CD4-positive, alpha-beta T cell (primary cell): Measurements from ENCODE around the gene KCNB1. TPM values are rescaled to one million over a fixed set of nuclear protein-coding genes. Genes with fewer than 3 reads are reported as not detected.

ENCODE experiments used
- ATAC-seq: fragments of 200-7000 bp; cut with Tn5 transposase; one replicate; pipeline ENCODE4 v1.10.0; 2022; ENCODE audit warnings: mild to moderate bottlenecking; ENCODE audit not compliant: poor library complexity
- CTCF ChIA-PET: fragments of 350-600 bp; sonication (Branson Sonifier 250); formaldehyde crosslinking; loops from one replicate; lab custom pipeline; 2021; ENCODE audit warnings: antibody characterized with exemption, inconsistent platforms; lab: Charles Lee
- POLR2A ChIA-PET: fragments of 350-600 bp; sonication (Branson Sonifier 250); formaldehyde crosslinking; loops from one replicate; lab custom pipeline; 2021; ENCODE audit warnings: antibody characterized with exemption, inconsistent platforms; lab: Charles Lee
- DNase-seq, 14 experiments: peaks; one replicate each; pipeline ENCODE4 v3.0.0-alpha.2; 2013 to 2020; ENCODE audit warnings: mixed read lengths in 2 of 14
- H3K27ac ChIP-seq, 2 donors: one replicate each; pipeline versions ENCODE4 v1.5.1 to v1.7.0; 2013; ENCODE audit warnings: low read length in 2 of 2, low read depth in 1 of 2, mild to moderate bottlenecking in 1 of 2
- H3K27me3 ChIP-seq, 2 experiments: 1 replicate in 1 of 2; 2 replicates in 1 of 2; pipeline versions ENCODE4 v1.6.1 to v1.7.0; 2013; ENCODE audit warnings: low read length in 2 of 2, control low read depth in 1 of 2, mild to moderate bottlenecking in 1 of 2, moderate library complexity in 1 of 2; ENCODE audit not compliant: insufficient read depth in 2 of 2, control insufficient read depth in 1 of 2
- H3K36me3 ChIP-seq: one replicate; pipeline ENCODE4 v1.6.1; 2013; ENCODE audit warnings: low read length, control low read depth; ENCODE audit not compliant: insufficient read depth
- H3K4me1 ChIP-seq: one replicate; pipeline ENCODE4 v1.6.1; 2013; ENCODE audit warnings: low read length, control low read depth; ENCODE audit not compliant: insufficient read depth
- H3K4me3 ChIP-seq: one replicate; pipeline ENCODE4 v1.5.1; 2013; ENCODE audit warnings: mild to moderate bottlenecking, low read length, moderate library complexity
- H3K9me3 ChIP-seq, 2 experiments: 1 replicate in 1 of 2; 2 replicates in 1 of 2; pipeline versions ENCODE4 v1.6.1 to v1.7.0; 2013; ENCODE audit warnings: low read length in 2 of 2, mild to moderate bottlenecking in 2 of 2, control low read depth in 1 of 2, moderate library complexity in 1 of 2; ENCODE audit not compliant: control insufficient read depth in 1 of 2, insufficient read depth in 1 of 2
- H3K27ac Mint-ChIP-seq: one replicate; pipeline ENCODE4 v1.8.0; 2020; ENCODE audit warnings: mixed read lengths
- H3K27me3 Mint-ChIP-seq: one replicate; pipeline ENCODE4 v1.8.0; 2021; ENCODE audit warnings: mixed read lengths
- H3K36me3 Mint-ChIP-seq: one replicate; pipeline ENCODE4 v1.8.0; 2021; ENCODE audit warnings: low read depth, mixed read lengths
- H3K4me1 Mint-ChIP-seq: one replicate; pipeline ENCODE4 v1.8.0; 2021; ENCODE audit warnings: low read depth, mixed read lengths
- H3K4me3 Mint-ChIP-seq: one replicate; pipeline ENCODE4 v1.8.0; 2020; ENCODE audit warnings: mild to moderate bottlenecking, mixed read lengths
- H3K9me3 Mint-ChIP-seq: one replicate; pipeline ENCODE4 v1.8.0; 2020; ENCODE audit warnings: mixed read lengths
- intact Hi-C, 2 experiments: fragments of 100-400 bp; cut with DNase I in 1 of 2; cut with micrococcal nuclease in 1 of 2; formaldehyde crosslinking; loops; one replicate each; pipeline versions ENCODE4 v1.15.1 to v1.9.0; 2023 to 2025; cut with DNase I, micrococcal nuclease
- total RNA-seq, 174 experiments: library from RNA in 2 of 174; stranded (reverse) in 2 of 174; gene quantifications; one replicate each; pipeline ENCODE4 v1.2.3 and lab custom pipeline; 2021 to 2026
- TF ChIP-seq, protein P1 (sequence below): fragments of 200-600 bp; IDR thresholded peaks from one replicate; pipeline ENCODE4 v1.8.0; 2022; ENCODE audit warnings: antibody characterized with exemption, mild to moderate bottlenecking

The KCNB1 gene
- total RNA-seq, 2 experiments from 2014 or later = 0.06 to 0.08 TPM

DNA sequence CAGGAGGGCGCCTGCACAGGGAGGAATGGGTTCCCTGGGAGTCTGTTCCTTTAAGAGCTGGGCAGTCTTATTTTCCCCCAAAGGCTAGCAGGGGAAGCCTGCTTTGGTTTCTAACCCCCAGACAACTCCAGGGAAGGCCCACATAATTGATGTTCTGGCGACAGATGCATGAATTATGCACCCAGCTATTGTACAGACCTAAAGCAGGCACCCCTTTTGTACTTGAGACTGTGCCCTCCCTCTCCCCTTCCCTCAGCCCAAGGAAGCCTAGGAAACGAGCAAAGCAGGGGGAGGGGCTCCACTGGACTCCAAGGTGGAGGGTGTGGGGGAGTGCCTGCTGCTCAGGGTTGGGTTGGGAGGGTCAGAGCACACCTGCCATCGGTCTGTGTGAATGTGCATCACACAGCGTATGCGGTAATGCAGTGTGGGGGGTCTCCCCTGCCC lies 102.1 kb downstream of the KCNB1 start:
- H3K36me3 Mint-ChIP-seq = no peaks in the 10 kb centered on the region
- CTCF ChIA-PET = no interaction called here
- intact Hi-C loops = no loop called here

DNA sequence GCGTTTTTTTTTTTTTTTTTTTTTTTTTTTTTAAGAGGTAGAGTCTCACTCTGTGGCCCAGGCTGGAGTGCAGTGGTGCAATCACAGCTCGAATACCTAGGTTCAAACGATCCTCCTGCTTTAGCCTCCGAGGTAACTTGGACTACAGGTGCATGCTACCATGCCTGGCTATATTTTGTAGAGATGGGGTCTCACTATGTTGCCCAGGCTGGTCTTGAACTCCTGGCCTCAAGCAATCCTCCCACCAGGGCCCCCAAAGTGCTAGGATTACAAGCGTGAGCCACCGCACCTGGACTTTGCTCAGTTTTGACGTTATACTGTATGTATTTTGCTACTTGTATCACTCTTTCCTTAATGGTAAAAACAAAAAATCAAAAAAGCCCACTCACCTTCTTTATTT lies 103.1 kb downstream of the KCNB1 start:
- H3K27me3 ChIP-seq = peaks cover 5 to 10% of the 10 kb centered on the region in 2 experiments
- Mint-ChIP-seq H3K4me1 (no peaks in the 10 kb centered on the region), H3K27me3 (peaks cover 28% of the 10 kb centered on the region), H3K9me3 (no peaks in the 10 kb centered on the region), H3K36me3 (no peaks in the 10 kb centered on the region), H3K27ac (no peak overlapping the region), H3K4me3 (no peak overlapping the region)
- no peaks in the 10 kb centered on the region for H3K36me3 ChIP-seq
- H3K9me3 ChIP-seq = peaks cover 0 to 9% of the 10 kb centered on the region in 2 experiments
- DNase-seq (no peak), ATAC-seq (no peak)
- ChIA-PET POLR2A (no interaction called here), CTCF (no interaction called here)
- no peak overlapping the region for H3K27ac ChIP-seq
- TF ChIP-seq, protein P1, sequence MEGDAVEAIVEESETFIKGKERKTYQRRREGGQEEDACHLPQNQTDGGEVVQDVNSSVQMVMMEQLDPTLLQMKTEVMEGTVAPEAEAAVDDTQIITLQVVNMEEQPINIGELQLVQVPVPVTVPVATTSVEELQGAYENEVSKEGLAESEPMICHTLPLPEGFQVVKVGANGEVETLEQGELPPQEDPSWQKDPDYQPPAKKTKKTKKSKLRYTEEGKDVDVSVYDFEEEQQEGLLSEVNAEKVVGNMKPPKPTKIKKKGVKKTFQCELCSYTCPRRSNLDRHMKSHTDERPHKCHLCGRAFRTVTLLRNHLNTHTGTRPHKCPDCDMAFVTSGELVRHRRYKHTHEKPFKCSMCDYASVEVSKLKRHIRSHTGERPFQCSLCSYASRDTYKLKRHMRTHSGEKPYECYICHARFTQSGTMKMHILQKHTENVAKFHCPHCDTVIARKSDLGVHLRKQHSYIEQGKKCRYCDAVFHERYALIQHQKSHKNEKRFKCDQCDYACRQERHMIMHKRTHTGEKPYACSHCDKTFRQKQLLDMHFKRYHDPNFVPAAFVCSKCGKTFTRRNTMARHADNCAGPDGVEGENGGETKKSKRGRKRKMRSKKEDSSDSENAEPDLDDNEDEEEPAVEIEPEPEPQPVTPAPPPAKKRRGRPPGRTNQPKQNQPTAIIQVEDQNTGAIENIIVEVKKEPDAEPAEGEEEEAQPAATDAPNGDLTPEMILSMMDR = no peak
- no peak overlapping the region for H3K4me3 ChIP-seq
- no peaks in the 10 kb centered on the region for H3K4me1 ChIP-seq
- intact Hi-C loops = no loop called here

More for the DNA sequence above, 102.1 kb downstream of the KCNB1 start:
- POLR2A ChIA-PET = no interaction called here
- no peaks in the 10 kb centered on the region for H3K36me3 ChIP-seq
- Mint-ChIP-seq H3K4me3 (no peak overlapping the region), H3K4me1 (no peaks in the 10 kb centered on the region), H3K27ac (no peak overlapping the region), H3K27me3 (peaks cover 30% of the 10 kb centered on the region), H3K9me3 (no peaks in the 10 kb centered on the region)
- DNase-seq (no peak), ATAC-seq (no peak)
- no peak overlapping the region for H3K4me3 ChIP-seq
- peaks cover 5 to 10% of the 10 kb centered on the region in 2 experiments for H3K27me3 ChIP-seq
- peaks cover 0 to 4% of the 10 kb centered on the region in 2 experiments for H3K9me3 ChIP-seq
- H3K4me1 ChIP-seq = no peaks in the 10 kb centered on the region
- TF ChIP-seq, protein P1 = no peak
- no peak overlapping the region for H3K27ac ChIP-seq

DNA sequence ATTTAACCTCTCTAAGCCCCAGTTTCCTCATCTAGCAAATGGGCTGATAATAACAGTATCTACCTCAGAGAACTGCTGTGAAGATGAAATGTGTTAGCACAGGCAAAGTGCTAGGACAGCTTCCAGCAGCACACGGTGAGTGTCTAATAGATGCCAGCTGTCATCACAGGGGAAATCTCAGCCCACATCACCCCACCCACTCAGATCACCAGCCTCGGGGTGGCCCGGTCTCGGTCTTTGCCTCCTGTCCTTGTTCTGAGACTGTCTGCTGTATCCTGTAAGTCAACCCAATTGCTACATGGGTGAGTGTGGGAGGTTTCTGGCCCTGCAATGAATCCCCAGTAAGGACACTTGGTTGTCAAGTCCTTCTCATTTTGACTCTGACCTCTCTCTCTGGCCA lies 105.1 kb downstream of the KCNB1 start:
- Mint-ChIP-seq H3K27me3 (peaks cover 19% of the 10 kb centered on the region), H3K36me3 (no peaks in the 10 kb centered on the region), H3K4me1 (no peaks in the 10 kb centered on the region)

More for the DNA sequence above, 105.1 kb downstream of the KCNB1 start:
- DNase-seq (no peak), ATAC-seq (no peak)
- no peak overlapping the region for H3K4me3 ChIP-seq
- no peak overlapping the region for H3K27ac ChIP-seq
- intact Hi-C loops = no loop called here
- no peaks in the 10 kb centered on the region for H3K4me1 ChIP-seq
- H3K9me3 Mint-ChIP-seq = no peaks in the 10 kb centered on the region
- H3K36me3 ChIP-seq = no peaks in the 10 kb centered on the region
- ChIA-PET POLR2A (no interaction called here), CTCF (no interaction called here)
- peaks cover 0 to 11% of the 10 kb centered on the region in 2 experiments for H3K9me3 ChIP-seq
- TF ChIP-seq, protein P1 = no peak
- no peak overlapping the region for H3K4me3 Mint-ChIP-seq
- peaks cover 5% of the 10 kb centered on the region in 2 experiments for H3K27me3 ChIP-seq
- H3K27ac Mint-ChIP-seq = no peak overlapping the region
